Esophagus muscularis mucosa (tissue), 4 donors: ENCODE measurements around the gene BMAL1. TPM values are rescaled to one million over a fixed set of nuclear protein-coding genes. Genes with fewer than 3 reads are reported as not detected.

Experiments
- DNase-seq: peaks from one replicate; pipeline ENCODE4 v3.0.0-alpha.2; 2017; ENCODE audit errors: extremely low spot score
- H3K27ac ChIP-seq, 4 donors: fragments of 200-600 bp; sonication (generic); replicated peaks in 1 of 4; 1 replicate in 3 of 4; 2 replicates in 1 of 4; pipeline ENCODE4 v1.5.1; 2016 to 2019; ENCODE audit warnings: mild to moderate bottlenecking in 1 of 4
- H3K27me3 ChIP-seq, 4 donors: fragments of 200-600 bp; sonication (generic); one replicate each; pipeline versions ENCODE4 v1.5.1 to v1.6.0; 2016 to 2019
- H3K36me3 ChIP-seq, 4 donors: fragments of 200-600 bp; sonication (generic); one replicate each; pipeline ENCODE4 v1.5.1; 2016 to 2019
- H3K4me1 ChIP-seq, 4 donors: fragments of 200-600 bp; sonication (generic); one replicate each; pipeline ENCODE4 v1.5.1; 2016 to 2019
- H3K4me3 ChIP-seq, 4 donors: fragments of 200-600 bp; sonication (generic); 1 replicate in 2 of 4; 2 replicates in 2 of 4; pipeline ENCODE4 v1.5.1; 2016 to 2019; ENCODE audit warnings: mild to moderate bottlenecking in 4 of 4, moderate library complexity in 1 of 4
- H3K9me3 ChIP-seq, 4 donors: fragments of 200-600 bp; sonication (generic); 1 replicate in 3 of 4; 2 replicates in 1 of 4; pipeline ENCODE4 v1.5.1; 2016 to 2019
- EP300 ChIP-seq: sonication (generic); formaldehyde crosslinking; IDR thresholded peaks from one replicate; pipeline ENCODE4 v1.6.1; 2017; ENCODE audit warnings: antibody characterized with exemption
- POLR2A ChIP-seq: fragments of 450-650 bp; IDR thresholded peaks from one replicate; pipeline ENCODE4 v1.6.1; 2017; ENCODE audit warnings: antibody characterized with exemption, moderate library complexity, mild to moderate bottlenecking, low read depth
- POLR2AphosphoS5 ChIP-seq, 2 donors: sonication (generic); formaldehyde crosslinking; IDR thresholded peaks; one replicate each; pipeline ENCODE4 v1.6.1; 2017; ENCODE audit warnings: antibody characterized with exemption in 2 of 2
- WGBS: methylation state at CpG from one replicate; pipeline ENCODE4 v1.1.5; 2018; 5-methylcytosine and 5-hydroxymethylcytosine counted together
- intact Hi-C: fragments of 100-400 bp; cut with DNase I; formaldehyde crosslinking; loops from one replicate; pipeline ENCODE4 v1.15.1; 2023
- total RNA-seq, 4 donors: library from RNA; depleted of rRNA; stranded (reverse); fragments of >200 nt; gene quantifications; one replicate each; pipeline versions ENCODE4 v1.1.0 to v1.2.1, GENCODE V29; 2016
- TF ChIP-seq, protein P1 (sequence below), 3 experiments: fragments of 200-600 bp in 2 of 3; fragments of 450-650 bp in 1 of 3; sonication (generic) in 2 of 3; IDR thresholded peaks; one replicate each; pipeline ENCODE4 v1.5.1; 2017 to 2019; ENCODE audit warnings: antibody characterized with exemption in 3 of 3, mild to moderate bottlenecking in 2 of 3, moderate library complexity in 1 of 3

The BMAL1 gene
- total RNA-seq, 4 donors from 2014 or later: 31.1 to 36.4 (median 33.9) TPM

GRCh38 chr11:13271060-13271693, 6.4 kb upstream of the BMAL1 start:
- intact Hi-C loops: no loop called here
- DNase-seq: no peak
- Histone ChIP-seq H3K36me3 (no peaks in the 10 kb centered on the region), H3K4me3 (no peak overlapping the region), H3K9me3 (no peaks in the 10 kb centered on the region), H3K27ac (no peak overlapping the region), H3K4me1 (peaks cover under 1 to 11% (median 3%) of the 10 kb centered on the region in 4 donors), H3K27me3 (no peaks in the 10 kb centered on the region)
- 60% methylated on average over 1 of the region's 1 CpG for WGBS
- TF ChIP-seq EP300: no peak
- TF ChIP-seq POLR2AphosphoS5 (IDR thresholded peaks at IDR 0.05): no peak
- no peak for TF ChIP-seq POLR2A
- TF ChIP-seq, protein P1, sequence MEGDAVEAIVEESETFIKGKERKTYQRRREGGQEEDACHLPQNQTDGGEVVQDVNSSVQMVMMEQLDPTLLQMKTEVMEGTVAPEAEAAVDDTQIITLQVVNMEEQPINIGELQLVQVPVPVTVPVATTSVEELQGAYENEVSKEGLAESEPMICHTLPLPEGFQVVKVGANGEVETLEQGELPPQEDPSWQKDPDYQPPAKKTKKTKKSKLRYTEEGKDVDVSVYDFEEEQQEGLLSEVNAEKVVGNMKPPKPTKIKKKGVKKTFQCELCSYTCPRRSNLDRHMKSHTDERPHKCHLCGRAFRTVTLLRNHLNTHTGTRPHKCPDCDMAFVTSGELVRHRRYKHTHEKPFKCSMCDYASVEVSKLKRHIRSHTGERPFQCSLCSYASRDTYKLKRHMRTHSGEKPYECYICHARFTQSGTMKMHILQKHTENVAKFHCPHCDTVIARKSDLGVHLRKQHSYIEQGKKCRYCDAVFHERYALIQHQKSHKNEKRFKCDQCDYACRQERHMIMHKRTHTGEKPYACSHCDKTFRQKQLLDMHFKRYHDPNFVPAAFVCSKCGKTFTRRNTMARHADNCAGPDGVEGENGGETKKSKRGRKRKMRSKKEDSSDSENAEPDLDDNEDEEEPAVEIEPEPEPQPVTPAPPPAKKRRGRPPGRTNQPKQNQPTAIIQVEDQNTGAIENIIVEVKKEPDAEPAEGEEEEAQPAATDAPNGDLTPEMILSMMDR (IDR thresholded peaks at IDR 0.05): no peak

DNA sequence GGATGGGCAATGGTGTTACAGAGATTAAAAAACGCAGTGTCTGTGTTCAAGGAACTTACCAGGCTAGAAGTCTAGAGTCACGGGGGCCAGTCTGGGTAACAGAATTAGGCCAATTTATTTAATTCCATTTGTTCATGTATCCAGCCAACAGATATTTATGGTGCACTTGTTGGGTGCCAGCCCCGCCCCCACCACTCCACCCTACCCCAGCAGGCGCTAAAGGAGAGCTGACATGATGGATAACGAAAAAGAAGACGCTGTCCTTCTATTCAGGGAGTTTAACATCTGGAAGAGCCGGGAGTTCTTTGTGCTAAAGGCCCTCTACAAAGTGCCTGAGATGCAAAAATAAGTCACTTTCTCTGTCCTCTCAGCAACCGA, 1.1 kb upstream of the BMAL1 start:
- no peaks in the 10 kb centered on the region for H3K27me3 ChIP-seq
- H3K27ac ChIP-seq: peak overlapping the region; percentile 94 to 97 (median 96)
- WGBS: 9% methylated on average over 8 of the region's 8 CpGs
- no peak for TF ChIP-seq POLR2AphosphoS5 (IDR thresholded peaks at IDR 0.05)
- TF ChIP-seq EP300: no peak
- no peak for TF ChIP-seq POLR2A
- TF ChIP-seq, protein P1 (IDR thresholded peaks at IDR 0.05): no peak
- peaks cover 17 to 39% (median 31%) of the 10 kb centered on the region in 4 donors for H3K4me1 ChIP-seq
- no peaks in the 10 kb centered on the region for H3K9me3 ChIP-seq
- H3K36me3 ChIP-seq: no peaks in the 10 kb centered on the region
- H3K4me3 ChIP-seq: peak overlapping the region; percentile 83 to 100 (median 94)
- DNase-seq: no peak
- intact Hi-C loops: loop anchor here (5.0 kb wide), 1 partner anchor 64 kb away; no protein-coding TSS in a partner anchor

- peak; percentile 100 for DNase-seq
- intact Hi-C loops: loop anchor here (5.0 kb wide), 1 partner anchor 65 kb away; no protein-coding TSS in a partner anchor
- Histone ChIP-seq H3K9me3 (no peaks in the 10 kb centered on the region), H3K27ac (peak overlapping the region; percentile 94 to 97 (median 96)), H3K4me3 (peak overlapping the region; percentile 83 to 100 (median 94)), H3K36me3 (no peaks in the 10 kb centered on the region), H3K4me1 (peaks cover 17 to 46% (median 32%) of the 10 kb centered on the region in 4 donors), H3K27me3 (no peaks in the 10 kb centered on the region)
- TF ChIP-seq POLR2AphosphoS5 (IDR thresholded peaks at IDR 0.05): peak; percentile 91 to 95
- TF ChIP-seq POLR2A: peak; percentile 57
- no peak for TF ChIP-seq EP300
- TF ChIP-seq, protein P1 (IDR thresholded peaks at IDR 0.05): peak in 1 of 3 experiments; percentile 33
- 1% methylated on average over 34 of the region's 72 CpGs for WGBS
Measured at GRCh38 chr11:13276832-13277767, 490 bp upstream of the BMAL1 start.

DNA sequence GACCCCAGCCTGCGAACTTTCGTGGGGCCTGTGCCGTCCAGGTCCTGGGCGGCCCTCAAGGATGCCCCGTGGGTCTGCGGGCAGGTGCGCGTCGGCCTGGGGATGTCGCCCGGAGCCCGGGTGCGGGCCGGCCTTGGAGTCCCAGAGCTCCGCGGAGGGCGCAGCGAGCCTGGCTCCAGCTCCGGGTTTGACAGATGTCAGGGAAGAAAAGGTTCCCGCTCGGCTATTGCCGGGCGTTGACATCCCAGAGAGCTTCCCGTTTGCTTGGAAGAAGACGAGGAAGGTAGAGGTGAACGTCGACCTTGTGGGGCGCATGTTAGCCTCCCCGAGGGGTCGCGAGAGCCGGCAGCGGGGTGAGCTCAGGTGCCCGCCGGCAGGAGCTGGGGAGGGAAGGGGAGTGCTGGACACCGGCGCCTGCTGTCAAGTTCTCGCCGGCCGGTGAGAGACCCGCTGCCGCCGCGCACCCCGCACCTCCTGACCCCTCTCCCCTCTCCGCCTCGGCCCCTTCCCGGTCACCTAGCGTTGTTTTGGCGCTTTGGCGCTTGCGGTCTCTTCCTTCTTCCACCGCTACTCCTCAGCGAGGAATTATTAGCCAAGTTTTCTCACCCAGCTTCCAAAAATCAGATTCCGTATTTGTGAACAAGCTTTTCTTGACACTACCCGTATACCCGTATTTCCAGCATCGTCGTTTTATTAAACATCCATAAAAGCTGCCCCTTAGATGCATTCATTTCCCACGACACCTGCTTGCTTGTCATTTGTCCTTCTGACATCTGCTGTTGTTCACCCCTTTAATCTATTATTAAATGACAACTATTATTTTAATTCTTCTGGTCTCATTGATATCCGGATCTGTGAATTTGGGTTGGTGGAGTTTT, 1.3 kb downstream of the BMAL1 start:
- Histone ChIP-seq H3K27ac (peak overlapping the region; percentile 94 to 97 (median 96)), H3K9me3 (no peaks in the 10 kb centered on the region), H3K4me1 (peaks cover 17 to 62% (median 39%) of the 10 kb centered on the region in 4 donors), H3K36me3 (no peaks in the 10 kb centered on the region), H3K27me3 (no peaks in the 10 kb centered on the region), H3K4me3 (peak overlapping the region; percentile 83 to 100 (median 94))
- WGBS: 10% methylated on average over 30 of the region's 61 CpGs
- no peak for DNase-seq
- intact Hi-C loops: loop anchor here (2.0 to 5.0 kb wide), 2 partner anchors 60 to 67 kb away; no protein-coding TSS in a partner anchor
- TF ChIP-seq EP300 (no peak), POLR2A (no peak), POLR2AphosphoS5 (IDR thresholded peaks at IDR 0.05) (no peak)
- TF ChIP-seq, protein P1 (IDR thresholded peaks at IDR 0.05): no peak
